Femur (tissue), 1 donor: ENCODE results near the gene NBAS.
"Not testable (repeated sequence)": the region's sequence is repeated elsewhere in the genome, so short reads cannot be mapped to it uniquely, and the experiment has no call there.

Experiments
- DNase-seq: peaks from one replicate; pipeline ENCODE4 v3.0.0-alpha.2; 2017

Gene NBAS

DNA sequence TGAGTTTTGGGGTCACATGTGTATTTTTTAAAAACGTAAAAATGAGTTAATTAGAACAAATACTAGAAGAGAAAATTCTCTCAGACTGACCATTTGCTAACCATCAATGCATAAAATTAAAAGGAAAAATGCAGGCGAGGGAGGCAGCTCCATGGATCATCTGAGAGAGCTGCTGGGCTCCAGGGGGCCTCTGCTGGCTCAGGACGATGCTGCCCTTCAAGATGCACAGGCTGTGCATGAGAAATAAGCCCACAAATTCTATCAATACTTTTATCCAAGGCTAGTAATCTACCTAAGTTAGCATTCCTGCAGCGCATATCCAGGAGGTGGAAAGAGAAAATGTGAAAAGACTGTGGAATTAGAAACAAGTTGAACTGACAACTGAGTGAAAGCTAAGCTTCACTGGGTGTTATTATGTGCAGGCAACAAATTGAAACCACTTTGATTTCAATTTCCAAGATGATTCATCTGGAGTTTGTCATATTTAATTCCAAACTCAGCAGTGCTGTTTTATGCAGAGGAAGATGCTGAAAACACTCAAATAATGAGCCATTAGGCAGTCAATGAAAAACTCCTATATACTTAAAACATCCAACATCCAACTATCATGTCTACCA is 261.1 kb downstream of the NBAS start:
- no peak for DNase-seq

DNA sequence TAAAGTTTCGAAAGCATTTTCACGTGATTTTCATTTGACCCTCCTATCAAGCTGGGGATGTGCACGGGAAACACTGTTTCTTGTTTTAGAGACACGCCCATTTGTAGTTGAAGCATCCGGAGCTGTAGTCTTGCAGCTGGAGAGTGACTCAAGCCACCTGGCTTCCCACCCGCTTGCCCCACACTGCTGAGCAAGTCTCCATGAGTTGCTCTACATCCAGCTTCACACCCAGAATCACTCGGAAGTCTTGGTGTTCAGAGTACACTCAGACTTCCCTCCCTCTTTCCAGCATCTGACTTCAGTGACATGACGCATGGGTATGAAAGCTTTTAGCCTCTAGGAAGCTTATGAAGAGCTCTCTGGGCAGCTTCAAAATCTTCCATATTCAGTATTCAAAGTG is 262.4 kb downstream of the NBAS start:
- DNase-seq: no peak

DNA sequence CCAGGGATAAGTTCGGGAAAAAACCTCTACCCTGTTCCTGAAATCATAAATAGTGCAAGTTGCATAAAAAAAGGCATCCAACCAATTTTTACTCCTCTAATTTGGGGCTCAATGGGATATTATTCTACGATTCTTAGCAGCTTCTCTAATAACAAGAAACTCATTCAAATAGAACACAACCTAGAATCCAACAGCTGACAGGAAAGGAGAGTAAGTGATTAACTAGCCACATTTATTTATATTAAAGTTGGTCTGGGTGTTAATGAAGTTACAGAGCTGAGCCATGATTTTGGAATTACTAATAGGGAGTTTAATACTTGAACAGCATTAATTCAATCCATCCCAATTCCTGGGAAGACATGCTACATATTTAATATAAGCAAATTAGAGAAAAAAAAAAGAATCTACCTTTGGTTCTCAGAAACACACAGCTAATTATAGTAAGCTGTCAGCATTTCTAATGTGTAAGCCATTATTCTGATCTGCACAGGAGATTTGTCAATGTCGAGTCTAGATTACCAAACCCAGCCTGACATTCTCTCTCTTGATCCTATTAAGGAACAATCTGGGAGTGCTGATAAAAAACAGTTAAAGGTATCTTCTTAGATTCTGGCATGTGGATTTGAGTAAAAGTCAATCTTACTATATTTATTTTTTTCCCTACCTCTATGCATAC is 267.7 kb downstream of the NBAS start:
- DNase-seq: no peak

GRCh38 chr2:15287447-15288184 is 273.5 kb downstream of the NBAS start:
- no peak for DNase-seq

- DNase-seq: no peak
Measured at GRCh38 chr2:15284614-15285013, 276.5 kb downstream of the NBAS start.

DNA sequence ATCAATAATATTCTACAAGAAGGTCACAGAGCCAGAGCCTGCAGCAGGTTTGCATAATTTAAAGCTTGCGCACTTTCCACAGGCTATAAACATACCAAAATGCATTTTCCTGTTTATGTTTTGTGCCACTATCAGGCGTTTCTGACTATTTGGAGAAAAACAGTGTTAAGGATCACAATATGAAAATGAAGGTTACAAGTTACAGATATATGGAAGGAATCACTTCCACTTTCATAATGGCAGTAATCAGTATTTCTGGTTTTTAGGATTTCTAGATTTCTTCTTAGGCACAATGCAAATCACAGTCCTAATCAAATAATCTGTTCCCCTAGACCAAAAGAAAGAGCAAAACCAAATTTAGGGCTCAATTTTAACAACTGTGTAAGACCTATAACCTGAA is 279.5 kb downstream of the NBAS start:
- DNase-seq: no peak

GRCh38 chr2:15279201-15279876 is 281.8 kb downstream of the NBAS start:
- no peak for DNase-seq

DNA sequence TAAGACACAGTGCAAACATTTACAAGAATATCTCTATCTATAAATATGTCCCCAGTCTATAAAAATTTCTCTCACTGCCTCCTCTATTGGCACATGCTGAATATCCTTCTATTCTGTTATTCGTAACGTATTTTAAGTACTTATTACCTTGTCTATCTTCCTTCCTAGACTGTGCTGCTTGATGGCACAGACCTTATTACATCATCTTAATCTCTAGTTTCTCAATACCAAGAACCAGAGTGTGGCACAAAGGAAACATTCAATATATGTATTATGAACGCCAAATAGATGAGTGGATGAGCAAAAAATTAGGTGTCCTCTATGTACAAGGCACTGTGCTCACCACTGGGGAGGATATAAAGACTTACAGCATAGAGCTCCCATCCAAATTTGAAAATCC is 282.8 kb downstream of the NBAS start:
- no peak for DNase-seq

GRCh38 chr2:15275346-15275745 is 285.8 kb downstream of the NBAS start:
- no peak for DNase-seq

- no peak for DNase-seq
Measured at GRCh38 chr2:15273452-15273851, 287.7 kb downstream of the NBAS start.

- DNase-seq: no peak
Measured at GRCh38 chr2:15272942-15273341, 288.2 kb downstream of the NBAS start.

DNA sequence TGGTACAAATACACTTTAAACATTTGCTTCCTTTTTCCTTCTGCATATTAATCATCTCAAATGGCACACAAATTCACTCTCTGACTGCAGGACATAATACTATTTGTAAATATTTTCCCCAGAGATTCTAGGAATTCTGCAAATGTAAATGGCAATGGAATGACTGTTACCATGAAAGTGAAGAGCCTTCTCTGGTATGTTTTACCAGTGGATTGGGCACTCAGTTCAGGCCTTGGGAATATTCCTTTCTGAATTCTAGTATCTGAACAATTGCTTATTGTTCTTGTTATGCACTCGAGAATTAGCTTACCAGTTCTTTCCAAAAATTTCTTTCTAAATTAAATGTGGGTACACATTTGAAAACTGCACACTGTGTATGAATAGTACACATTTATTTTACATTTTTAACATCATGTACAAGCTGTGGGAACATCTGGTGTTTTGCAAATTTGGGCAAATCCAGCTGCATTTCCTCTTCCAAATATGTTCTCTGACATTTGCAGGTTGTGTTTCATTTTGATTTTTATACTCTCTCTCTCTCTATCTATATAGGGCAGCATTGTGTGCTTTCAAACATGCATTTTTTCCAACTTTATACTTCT is 289.1 kb downstream of the NBAS start:
- DNase-seq: no peak

- no peak for DNase-seq
Measured at GRCh38 chr2:15271276-15271675, 289.9 kb downstream of the NBAS start.

GRCh38 chr2:15269043-15269442 is 292.1 kb downstream of the NBAS start:
- DNase-seq: no peak

- DNase-seq: no peak
Measured at GRCh38 chr2:15265889-15266288, 295.2 kb downstream of the NBAS start.

DNA sequence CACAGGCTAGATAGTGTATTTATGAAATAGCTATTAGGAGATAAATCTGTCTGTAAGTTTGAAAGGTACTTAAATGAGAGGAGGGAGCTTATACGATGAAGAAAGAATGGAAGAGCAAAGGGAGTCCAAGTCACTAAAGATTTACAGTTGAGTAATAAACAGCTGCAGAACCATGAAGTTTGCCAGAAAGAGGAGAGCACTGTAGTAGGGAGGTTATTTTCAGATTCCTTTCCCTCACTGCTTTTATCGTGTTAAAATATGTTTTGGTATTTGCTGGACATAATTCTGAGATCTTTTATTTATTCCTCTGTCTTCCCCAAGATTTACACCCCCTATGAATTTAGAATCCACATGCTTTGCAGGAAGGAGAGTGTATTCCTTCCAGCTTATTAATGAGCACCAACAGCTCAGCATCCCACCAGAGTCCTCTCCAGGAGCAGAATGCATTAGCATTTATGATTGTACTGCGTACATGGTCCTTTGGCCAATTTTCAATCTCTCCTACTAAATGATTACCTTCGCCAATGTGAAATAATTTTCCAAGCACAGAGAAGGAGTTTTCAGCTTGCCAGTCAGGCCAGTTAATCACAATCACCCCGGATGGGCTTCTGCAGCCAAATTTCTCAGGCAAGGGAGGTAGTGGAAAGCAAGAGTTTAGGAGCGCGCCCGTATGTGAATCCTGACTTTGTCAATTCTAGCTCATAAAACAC is 297.0 kb downstream of the NBAS start:
- no peak for DNase-seq

DNA sequence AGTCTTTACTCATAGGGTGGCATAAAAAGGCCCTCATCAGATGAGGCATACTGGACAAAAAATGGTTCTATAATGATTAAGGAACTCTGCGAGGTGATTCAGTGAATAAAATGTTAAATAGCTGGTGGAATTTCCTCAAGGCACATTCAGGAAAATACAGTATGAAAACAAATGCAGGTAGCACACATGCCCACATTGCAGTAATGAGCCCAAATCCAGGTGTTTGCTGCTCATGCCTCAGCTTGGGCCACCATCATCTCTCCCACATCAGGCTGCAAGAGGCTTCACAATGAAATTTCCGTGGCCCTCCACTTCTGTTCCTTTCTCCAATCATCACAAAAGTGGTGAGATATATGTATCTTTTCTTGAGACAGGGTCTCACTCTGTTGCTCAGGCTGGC is 298.3 kb downstream of the NBAS start:
- DNase-seq: no peak

- DNase-seq: no peak
Measured at GRCh38 chr2:15260835-15261234, 300.3 kb downstream of the NBAS start.

GRCh38 chr2:15260196-15260595 is 300.9 kb downstream of the NBAS start:
- DNase-seq: no peak

DNA sequence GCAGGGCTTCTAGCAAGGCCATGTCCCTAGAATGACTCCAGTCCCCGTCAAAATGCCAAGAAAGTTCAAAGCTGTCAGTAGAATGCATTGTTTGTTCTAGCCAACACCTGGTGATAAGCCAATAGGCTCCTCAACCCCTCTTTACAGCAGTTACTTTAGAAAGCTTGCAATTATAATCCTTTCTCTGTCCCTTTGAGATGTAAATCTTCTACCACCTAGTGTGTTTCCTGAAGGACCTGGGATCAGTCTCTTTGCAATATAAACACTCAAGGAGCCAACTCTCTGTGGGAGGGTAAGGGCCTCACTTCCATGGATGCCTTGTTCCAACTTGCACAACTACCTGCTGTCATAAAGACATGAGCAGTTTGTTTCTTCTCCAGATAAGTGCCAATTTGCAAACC is 301.8 kb downstream of the NBAS start:
- no peak for DNase-seq

- DNase-seq: not testable (repeated sequence)
Measured at GRCh38 chr2:15258385-15258784, 302.7 kb downstream of the NBAS start.

- DNase-seq: no peak
Measured at GRCh38 chr2:15253835-15254286, 307.3 kb downstream of the NBAS start.
